Neural crest cell (in vitro differentiated cells): Measurements from ENCODE around the gene KCNMA1. TPM values are rescaled to one million over a fixed set of nuclear protein-coding genes. Genes with fewer than 3 reads are reported as not detected.

Experiments used
- DNase-seq: peaks from one replicate; pipeline ENCODE4 v3.0.0; 2021; ENCODE audit warnings: low read depth, mixed read lengths, low spot score
- H3K27ac Mint-ChIP-seq: one replicate; pipeline ENCODE4 v1.8.0; 2021; ENCODE audit warnings: mild to moderate bottlenecking, mixed read lengths; ENCODE audit not compliant: unreplicated experiment
- H3K27me3 Mint-ChIP-seq: 2 replicates; pipeline ENCODE4 v1.8.0; 2021; ENCODE audit warnings: low read depth, mild to moderate bottlenecking, mixed read lengths
- H3K36me3 Mint-ChIP-seq: 2 replicates; pipeline ENCODE4 v1.8.0; 2021; ENCODE audit warnings: low read depth, mild to moderate bottlenecking, mixed read lengths
- H3K4me1 Mint-ChIP-seq: 2 replicates; pipeline ENCODE4 v1.8.0; 2021; ENCODE audit warnings: mixed read lengths
- H3K4me3 Mint-ChIP-seq: one replicate; pipeline ENCODE4 v1.8.0; 2021; ENCODE audit warnings: mild to moderate bottlenecking, mixed read lengths
- H3K9me3 Mint-ChIP-seq: 2 replicates; pipeline ENCODE4 v1.8.0; 2021; ENCODE audit warnings: mixed read lengths
- CTCF ChIP-seq: fragments of 200-600 bp; sonication (generic); conservative IDR thresholded peaks from 2 replicates; pipeline ENCODE4 v1.5.0; 2021; ENCODE audit warnings: antibody characterized with exemption, mild to moderate bottlenecking
- total RNA-seq: library from RNA; stranded (reverse); gene quantifications from 2 replicates; pipeline ENCODE4 v1.2.1, GENCODE V29; 2021

The KCNMA1 gene
- total RNA-seq, 1 donor from 2014 or later: 1.7 TPM

DNA sequence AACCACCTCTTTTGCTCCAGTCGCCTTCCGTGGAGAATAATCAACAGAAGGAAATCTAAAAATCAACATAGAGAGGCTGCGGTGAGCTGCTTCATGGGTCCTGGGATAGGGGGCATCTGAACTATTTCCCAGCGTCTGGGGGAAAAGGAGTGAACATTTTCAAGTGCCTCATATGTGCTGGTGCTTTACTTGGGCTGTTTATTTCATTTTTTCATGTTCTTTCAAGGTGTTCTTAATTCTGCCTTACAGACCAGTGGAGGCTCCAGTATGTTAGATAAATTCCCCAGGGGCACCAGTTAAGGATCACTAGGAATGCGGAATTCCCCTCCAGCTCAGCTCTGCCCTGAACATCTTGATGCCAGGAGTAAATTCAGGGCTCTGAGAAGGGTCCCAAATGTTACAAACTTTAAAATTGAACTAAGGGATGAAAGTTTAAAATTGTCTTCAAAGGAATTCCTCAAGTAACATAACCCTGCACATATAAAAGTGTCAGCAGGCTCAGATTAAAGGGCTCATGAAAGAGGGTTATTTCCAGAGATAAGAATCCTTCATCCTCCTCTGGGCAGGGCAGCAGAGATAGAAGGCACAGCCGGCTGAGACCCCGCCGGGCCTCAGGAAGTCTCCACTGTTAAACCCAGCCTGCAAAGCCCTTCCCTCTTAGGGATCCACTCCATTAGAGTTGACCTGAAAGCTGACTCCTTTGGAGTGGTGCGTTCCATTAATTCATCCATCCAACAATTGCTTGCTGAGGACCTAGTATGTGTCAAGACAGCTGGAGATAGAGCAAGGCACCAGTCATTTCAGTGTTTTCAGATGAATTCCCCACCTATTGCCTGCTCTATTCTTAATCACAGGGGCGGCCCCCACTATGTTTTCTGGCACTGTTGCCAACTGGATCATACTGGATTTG is 345.8 kb downstream of the KCNMA1 start:
- DNase-seq: no peak
- no peak overlapping the region for H3K4me3 Mint-ChIP-seq

DNA sequence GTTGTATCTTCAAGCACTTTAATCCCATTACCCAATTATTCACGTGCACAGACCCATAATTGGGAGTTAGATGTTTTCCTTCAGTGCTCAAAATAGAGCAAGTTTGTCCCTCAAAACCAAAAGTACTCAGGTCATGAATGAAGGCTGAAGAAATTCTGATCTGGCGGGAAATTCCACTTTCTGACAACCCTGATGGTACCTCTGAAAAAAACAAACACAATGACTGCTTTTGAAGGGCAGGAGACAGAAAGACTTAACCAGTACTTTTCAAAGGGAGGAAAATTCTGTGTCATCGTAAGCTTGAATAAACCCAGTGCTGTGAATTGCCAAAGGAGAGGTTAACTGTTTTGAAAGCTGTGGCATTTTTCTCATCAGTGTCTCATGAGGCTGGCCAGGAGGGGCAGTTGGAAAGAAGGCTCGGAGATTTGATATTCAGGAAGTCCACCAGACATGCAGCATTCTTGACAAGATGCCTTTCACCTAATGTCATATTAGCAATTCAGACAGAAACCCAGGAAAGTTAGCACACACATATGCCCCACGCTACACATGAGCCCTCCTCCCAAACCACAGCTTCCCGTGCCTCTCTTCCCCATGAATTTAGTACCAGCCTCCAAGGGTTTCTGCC is 347.0 kb downstream of the KCNMA1 start:
- no peak for DNase-seq
- peaks cover 18% of the 10 kb centered on the region for H3K27me3 Mint-ChIP-seq
- no peak overlapping the region for H3K27ac Mint-ChIP-seq
- peaks cover 18% of the 10 kb centered on the region for H3K4me1 Mint-ChIP-seq
- no peak for TF ChIP-seq CTCF
- H3K9me3 Mint-ChIP-seq: no peaks in the 10 kb centered on the region
- H3K4me3 Mint-ChIP-seq: no peak overlapping the region
- no peaks in the 10 kb centered on the region for H3K36me3 Mint-ChIP-seq

More for the DNA sequence above, 345.8 kb downstream of the KCNMA1 start:
- Mint-ChIP-seq H3K27me3 (peaks cover 16% of the 10 kb centered on the region), H3K4me1 (peaks cover 18% of the 10 kb centered on the region), H3K9me3 (no peaks in the 10 kb centered on the region), H3K36me3 (no peaks in the 10 kb centered on the region), H3K27ac (no peak overlapping the region)
- TF ChIP-seq CTCF: no peak

DNA sequence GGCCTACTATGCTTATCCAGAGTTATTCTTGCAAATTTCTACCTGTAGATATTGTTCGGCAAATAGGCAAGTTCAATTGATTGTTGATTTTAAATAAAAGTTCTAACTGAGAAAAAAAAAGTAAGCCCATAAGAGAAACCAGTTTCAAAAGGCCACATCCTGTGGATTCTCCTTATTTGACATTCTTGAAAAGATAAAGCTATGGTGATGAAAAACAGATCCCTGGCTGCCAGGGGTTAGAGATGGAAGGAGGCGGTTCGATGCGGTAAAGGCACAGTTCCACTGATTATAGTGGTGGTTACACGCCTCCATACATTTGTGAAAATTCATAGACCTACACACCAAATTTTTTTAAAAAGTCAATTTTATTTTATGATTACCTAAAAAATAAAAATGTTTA is 347.8 kb downstream of the KCNMA1 start:
- Mint-ChIP-seq H3K27me3 (peaks cover 22% of the 10 kb centered on the region), H3K36me3 (no peaks in the 10 kb centered on the region), H3K27ac (no peak overlapping the region), H3K4me1 (peaks cover 18% of the 10 kb centered on the region), H3K9me3 (no peaks in the 10 kb centered on the region), H3K4me3 (no peak overlapping the region)
- no peak for TF ChIP-seq CTCF
- DNase-seq: no peak

GRCh38 chr10:77289027-77289501 is 348.5 kb downstream of the KCNMA1 start:
- Mint-ChIP-seq H3K27me3 (peaks cover 23% of the 10 kb centered on the region), H3K4me3 (no peak overlapping the region), H3K27ac (peak overlapping the region; percentile 43), H3K9me3 (no peaks in the 10 kb centered on the region), H3K36me3 (no peaks in the 10 kb centered on the region), H3K4me1 (peaks cover 16% of the 10 kb centered on the region)
- TF ChIP-seq CTCF: no peak
- no peak for DNase-seq

GRCh38 chr10:77287647-77288120 is 349.9 kb downstream of the KCNMA1 start:
- no peak for DNase-seq
- peaks cover 34% of the 10 kb centered on the region for H3K27me3 Mint-ChIP-seq
- TF ChIP-seq CTCF: no peak
- no peaks in the 10 kb centered on the region for H3K9me3 Mint-ChIP-seq
- peaks cover 11% of the 10 kb centered on the region for H3K4me1 Mint-ChIP-seq
- no peak overlapping the region for H3K4me3 Mint-ChIP-seq
- H3K36me3 Mint-ChIP-seq: no peaks in the 10 kb centered on the region
- H3K27ac Mint-ChIP-seq: peak overlapping the region; percentile 57
